Rectal smooth muscle tissue (tissue), 1 donor: ENCODE results near the gene SLC13A5.

Experiments
- H3K27ac ChIP-seq: one replicate; pipeline ENCODE4 v1.7.0; 2013; ENCODE audit warnings: low read depth, low read length, inconsistent platforms
- H3K27me3 ChIP-seq: one replicate; pipeline ENCODE4 v1.7.0; 2013; ENCODE audit warnings: low read length; ENCODE audit not compliant: control insufficient read depth, insufficient read depth
- H3K36me3 ChIP-seq: one replicate; pipeline ENCODE4 v1.7.0; 2013; ENCODE audit warnings: low read length; ENCODE audit not compliant: control insufficient read depth, insufficient read depth
- H3K4me1 ChIP-seq: one replicate; pipeline ENCODE4 v1.7.0; 2013; ENCODE audit warnings: low read length; ENCODE audit not compliant: control insufficient read depth, insufficient read depth
- H3K4me3 ChIP-seq: one replicate; pipeline ENCODE4 v1.7.0; 2013; ENCODE audit warnings: low read length
- H3K9ac ChIP-seq: one replicate; pipeline ENCODE4 v1.7.0; 2013; ENCODE audit warnings: low read length

SLC13A5 gene

GRCh38 chr17:6691546-6691945 is 21.6 kb downstream of the SLC13A5 start:
- no peak overlapping the region for H3K27ac ChIP-seq
- no peaks in the 10 kb centered on the region for H3K36me3 ChIP-seq
- no peak overlapping the region for H3K9ac ChIP-seq
- H3K4me1 ChIP-seq = no peaks in the 10 kb centered on the region
- H3K27me3 ChIP-seq = no peaks in the 10 kb centered on the region
- H3K4me3 ChIP-seq = no peak overlapping the region

DNA sequence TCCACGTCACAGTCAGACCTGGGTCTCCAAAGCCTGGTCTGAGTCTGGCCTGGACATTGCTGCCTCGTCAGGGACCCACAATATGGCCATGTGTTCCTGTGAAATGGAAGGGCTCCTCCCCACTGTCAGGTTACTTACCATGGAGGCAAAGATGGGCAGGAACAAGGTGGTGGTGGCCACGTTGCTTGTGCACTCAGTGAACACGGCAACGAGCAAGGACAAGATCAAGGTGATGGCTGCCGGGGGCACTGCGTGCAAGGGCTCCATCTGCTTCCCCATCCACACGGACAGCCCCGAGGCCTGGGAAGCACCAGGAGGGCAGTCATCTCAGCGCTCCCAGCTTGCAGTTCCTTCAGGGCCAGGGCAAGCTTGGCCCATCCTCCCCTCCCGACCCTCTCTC is 22.5 kb downstream of the SLC13A5 start:
- Histone ChIP-seq H3K36me3 (no peaks in the 10 kb centered on the region), H3K9ac (no peak overlapping the region), H3K4me3 (no peak overlapping the region), H3K27me3 (no peaks in the 10 kb centered on the region), H3K4me1 (no peaks in the 10 kb centered on the region), H3K27ac (no peak overlapping the region)

DNA sequence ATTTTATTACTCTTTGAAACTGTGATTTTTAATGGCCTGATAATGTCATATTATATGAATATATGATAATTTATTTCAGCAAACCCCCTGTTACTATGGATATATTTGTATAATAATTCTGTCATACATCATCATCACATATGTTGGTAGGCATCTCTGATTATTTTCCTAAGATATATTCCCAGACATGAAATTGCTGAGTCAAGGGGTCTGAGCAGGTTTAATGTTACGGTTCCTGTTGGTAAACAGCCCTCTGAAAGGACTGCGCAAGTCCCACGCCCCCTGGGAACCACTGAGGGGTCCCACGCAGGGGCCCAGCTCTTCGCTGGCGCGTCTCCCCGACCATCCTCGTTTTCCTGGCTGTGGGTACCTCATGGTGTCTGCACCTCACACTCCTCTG is 24.2 kb downstream of the SLC13A5 start:
- no peaks in the 10 kb centered on the region for H3K4me1 ChIP-seq
- no peak overlapping the region for H3K4me3 ChIP-seq
- no peaks in the 10 kb centered on the region for H3K36me3 ChIP-seq
- no peaks in the 10 kb centered on the region for H3K27me3 ChIP-seq
- H3K27ac ChIP-seq = no peak overlapping the region
- H3K9ac ChIP-seq = no peak overlapping the region

- no peaks in the 10 kb centered on the region for H3K27me3 ChIP-seq
- no peak overlapping the region for H3K27ac ChIP-seq
- no peak overlapping the region for H3K9ac ChIP-seq
- no peak overlapping the region for H3K4me3 ChIP-seq
- no peaks in the 10 kb centered on the region for H3K36me3 ChIP-seq
- no peaks in the 10 kb centered on the region for H3K4me1 ChIP-seq
Measured at GRCh38 chr17:6686026-6686425, 27.1 kb downstream of the SLC13A5 start.

- Histone ChIP-seq H3K27ac (no peak overlapping the region), H3K9ac (no peak overlapping the region), H3K4me3 (no peak overlapping the region), H3K36me3 (no peaks in the 10 kb centered on the region), H3K27me3 (no peaks in the 10 kb centered on the region), H3K4me1 (no peaks in the 10 kb centered on the region)
Measured at GRCh38 chr17:6684881-6685767, 28.0 kb downstream of the SLC13A5 start.

- Histone ChIP-seq H3K36me3 (no peaks in the 10 kb centered on the region), H3K4me1 (no peaks in the 10 kb centered on the region), H3K4me3 (no peak overlapping the region), H3K9ac (no peak overlapping the region), H3K27ac (no peak overlapping the region), H3K27me3 (no peaks in the 10 kb centered on the region)
Measured at GRCh38 chr17:6684460-6684783, 28.7 kb downstream of the SLC13A5 start.

DNA sequence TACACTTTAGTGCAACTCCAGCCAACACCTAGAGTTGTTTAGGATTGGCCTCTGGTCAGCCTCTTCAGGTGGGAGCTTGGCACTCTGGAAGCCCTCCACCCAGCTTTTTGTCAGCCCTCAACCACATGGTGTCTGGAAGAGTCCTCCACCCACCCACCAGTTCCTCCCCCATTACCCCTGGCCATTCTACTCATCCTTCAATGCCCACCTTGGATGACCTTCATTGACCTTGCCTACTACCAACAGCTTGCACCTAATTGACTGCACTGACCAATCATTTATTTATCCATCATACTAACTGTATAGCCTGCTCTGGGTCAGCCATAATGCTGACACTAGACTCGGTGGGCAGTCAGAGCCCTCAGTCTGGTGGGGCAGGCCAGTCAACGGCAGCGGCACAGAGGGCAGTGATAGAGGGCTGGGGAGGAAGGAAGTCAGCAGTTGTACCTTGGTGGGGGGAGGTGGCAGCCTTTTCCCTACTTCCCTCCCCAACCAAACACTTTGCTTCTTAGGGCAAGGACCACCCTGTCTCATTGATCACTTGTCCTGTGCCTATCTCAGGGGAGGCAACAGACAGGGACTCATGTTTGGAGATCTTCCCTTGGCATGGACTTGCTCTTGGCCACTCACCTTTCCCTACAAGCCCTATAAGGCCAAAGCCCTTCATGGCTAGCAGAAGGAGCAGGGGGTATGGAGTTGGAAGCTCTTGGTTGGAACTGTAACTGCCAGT is 29.3 kb downstream of the SLC13A5 start:
- Histone ChIP-seq H3K27ac (no peak overlapping the region), H3K27me3 (no peaks in the 10 kb centered on the region), H3K36me3 (no peaks in the 10 kb centered on the region), H3K4me1 (no peaks in the 10 kb centered on the region), H3K4me3 (no peak overlapping the region), H3K9ac (no peak overlapping the region)

- no peak overlapping the region for H3K27ac ChIP-seq
- peaks cover 2% of the 10 kb centered on the region for H3K27me3 ChIP-seq
- no peak overlapping the region for H3K9ac ChIP-seq
- no peaks in the 10 kb centered on the region for H3K36me3 ChIP-seq
- H3K4me3 ChIP-seq = no peak overlapping the region
- no peaks in the 10 kb centered on the region for H3K4me1 ChIP-seq
Measured at GRCh38 chr17:6683081-6683684, 30.0 kb downstream of the SLC13A5 start.

DNA sequence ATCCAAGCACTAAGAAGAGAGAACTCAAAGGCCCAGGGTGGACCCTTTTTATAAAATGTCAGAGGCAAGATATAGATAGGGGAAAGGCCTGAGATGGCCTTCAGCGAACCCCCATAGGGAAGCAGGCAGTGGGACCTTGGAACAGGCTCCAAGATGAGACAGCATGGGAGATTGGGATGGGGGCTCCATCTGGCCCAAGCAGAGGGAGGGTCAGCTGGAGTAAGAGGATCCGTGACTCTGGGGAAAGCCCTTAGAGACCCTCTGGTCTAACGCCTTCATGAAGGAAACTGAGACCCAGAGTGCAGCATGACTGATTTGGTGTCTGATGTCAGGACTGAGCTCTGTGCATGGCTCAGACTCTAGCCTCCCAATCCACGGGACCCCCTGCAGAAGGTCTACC is 30.8 kb downstream of the SLC13A5 start:
- H3K27ac ChIP-seq = no peak overlapping the region
- H3K36me3 ChIP-seq = no peaks in the 10 kb centered on the region
- H3K9ac ChIP-seq = no peak overlapping the region
- no peak overlapping the region for H3K4me3 ChIP-seq
- peaks cover 7% of the 10 kb centered on the region for H3K27me3 ChIP-seq
- no peaks in the 10 kb centered on the region for H3K4me1 ChIP-seq

DNA sequence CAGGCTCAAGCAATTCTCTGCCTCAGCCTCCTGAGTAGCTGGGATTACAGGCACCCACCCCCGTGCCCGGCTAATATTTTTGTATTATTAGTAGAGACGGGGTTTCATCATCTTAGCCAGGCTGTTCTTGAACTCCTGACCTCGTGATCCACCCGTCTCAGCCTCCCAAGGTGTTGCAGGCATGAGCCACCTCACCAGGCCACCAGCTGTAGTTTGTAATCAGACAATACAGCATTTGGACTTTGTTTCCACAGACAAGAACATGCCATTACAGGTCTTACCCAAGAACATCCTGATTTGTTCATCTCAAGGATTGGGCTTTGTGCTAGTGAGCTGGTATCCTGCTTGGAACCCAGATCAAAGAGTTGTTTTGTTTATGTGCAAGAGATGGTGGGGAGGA is 31.5 kb downstream of the SLC13A5 start:
- Histone ChIP-seq H3K4me1 (no peaks in the 10 kb centered on the region), H3K4me3 (no peak overlapping the region), H3K36me3 (no peaks in the 10 kb centered on the region), H3K27ac (no peak overlapping the region), H3K27me3 (peaks cover 7% of the 10 kb centered on the region), H3K9ac (no peak overlapping the region)

DNA sequence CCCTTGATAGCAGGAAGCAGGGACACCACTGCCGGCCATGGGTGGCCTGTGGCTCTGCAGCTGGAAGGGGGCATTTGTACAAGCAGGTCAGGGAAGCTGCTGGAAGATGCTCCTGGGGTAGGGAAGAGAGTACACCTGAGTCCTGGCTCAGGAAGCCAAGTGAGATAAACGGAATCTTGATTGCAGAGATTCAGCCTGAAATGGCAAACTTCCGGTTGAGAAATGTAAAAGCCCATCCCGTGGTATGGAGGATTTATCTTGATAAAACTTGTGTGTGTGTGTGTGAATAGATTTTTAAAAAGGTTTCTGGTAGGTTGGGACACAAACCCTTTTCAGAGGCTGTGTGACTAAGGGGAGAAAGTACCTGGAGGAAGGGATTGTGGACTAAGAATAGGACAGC is 32.0 kb downstream of the SLC13A5 start:
- H3K27me3 ChIP-seq = peaks cover 7% of the 10 kb centered on the region
- H3K4me1 ChIP-seq = no peaks in the 10 kb centered on the region
- H3K36me3 ChIP-seq = no peaks in the 10 kb centered on the region
- H3K27ac ChIP-seq = no peak overlapping the region
- no peak overlapping the region for H3K4me3 ChIP-seq
- no peak overlapping the region for H3K9ac ChIP-seq

DNA sequence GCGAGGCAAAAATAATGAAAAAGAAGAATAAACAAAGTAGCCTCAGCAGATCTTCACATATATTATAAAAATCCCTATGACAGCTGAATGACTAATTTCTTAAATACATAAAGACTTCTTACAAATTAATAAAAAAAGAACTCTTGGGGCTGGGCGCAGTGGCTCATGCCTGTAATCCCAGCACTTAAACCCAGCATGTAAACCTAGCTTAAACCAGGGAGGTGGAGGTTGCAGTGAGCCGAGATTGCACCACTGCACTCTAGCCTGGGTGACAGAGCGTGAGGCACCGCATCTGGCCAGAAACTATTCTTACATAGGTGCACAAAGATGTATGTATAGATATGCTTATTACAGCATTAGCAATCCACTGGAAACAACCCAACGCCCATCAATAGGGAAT is 33.9 kb downstream of the SLC13A5 start:
- H3K27me3 ChIP-seq = peaks cover 7% of the 10 kb centered on the region
- no peak overlapping the region for H3K9ac ChIP-seq
- no peak overlapping the region for H3K4me3 ChIP-seq
- H3K27ac ChIP-seq = no peak overlapping the region
- no peaks in the 10 kb centered on the region for H3K36me3 ChIP-seq
- no peaks in the 10 kb centered on the region for H3K4me1 ChIP-seq
